22Rv1 (cell line): ENCODE results near the gene PHTF2.
"Not testable (repeated sequence)": the region's sequence is repeated elsewhere in the genome, so short reads cannot be mapped to it uniquely, and the experiment has no call there.

ENCODE experiments used
- H3K27ac ChIP-seq: fragments of 450-650 bp; 2 replicates; pipeline ENCODE4 v1.5.1; 2017
- ZFX ChIP-seq: fragments of 450-650 bp; IDR thresholded peaks from 2 replicates; pipeline ENCODE4 v1.6.1; 2017; ENCODE audit warnings: antibody characterized with exemption, borderline replicate concordance
- TF ChIP-seq, protein P1 (sequence below): fragments of 450-650 bp; IDR thresholded peaks from 2 replicates; pipeline ENCODE4 v1.5.1; 2017; ENCODE audit warnings: mild to moderate bottlenecking

The PHTF2 gene

DNA sequence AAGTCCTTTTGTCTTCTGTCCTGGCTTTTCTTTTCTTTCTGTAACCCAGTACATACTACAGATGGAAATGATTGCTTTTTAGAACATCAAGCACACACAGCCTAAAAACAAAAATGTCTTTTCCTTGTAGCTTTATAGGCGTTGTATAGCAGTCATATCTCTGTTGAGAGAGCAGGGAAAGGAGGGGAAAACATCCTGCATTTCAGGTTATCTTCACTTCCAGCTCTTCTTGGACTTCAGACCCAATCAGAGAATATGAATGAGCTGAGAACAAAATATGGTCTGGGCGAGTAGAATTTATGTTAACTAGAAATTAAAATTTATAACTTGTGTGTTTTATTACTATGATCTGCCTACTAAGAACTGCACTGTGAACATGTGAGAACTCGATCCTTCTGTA, 15.0 kb upstream of the PHTF2 start:
- H3K27ac ChIP-seq, result no peak overlapping the region
- no peak for TF ChIP-seq ZFX
- TF ChIP-seq, protein P1, sequence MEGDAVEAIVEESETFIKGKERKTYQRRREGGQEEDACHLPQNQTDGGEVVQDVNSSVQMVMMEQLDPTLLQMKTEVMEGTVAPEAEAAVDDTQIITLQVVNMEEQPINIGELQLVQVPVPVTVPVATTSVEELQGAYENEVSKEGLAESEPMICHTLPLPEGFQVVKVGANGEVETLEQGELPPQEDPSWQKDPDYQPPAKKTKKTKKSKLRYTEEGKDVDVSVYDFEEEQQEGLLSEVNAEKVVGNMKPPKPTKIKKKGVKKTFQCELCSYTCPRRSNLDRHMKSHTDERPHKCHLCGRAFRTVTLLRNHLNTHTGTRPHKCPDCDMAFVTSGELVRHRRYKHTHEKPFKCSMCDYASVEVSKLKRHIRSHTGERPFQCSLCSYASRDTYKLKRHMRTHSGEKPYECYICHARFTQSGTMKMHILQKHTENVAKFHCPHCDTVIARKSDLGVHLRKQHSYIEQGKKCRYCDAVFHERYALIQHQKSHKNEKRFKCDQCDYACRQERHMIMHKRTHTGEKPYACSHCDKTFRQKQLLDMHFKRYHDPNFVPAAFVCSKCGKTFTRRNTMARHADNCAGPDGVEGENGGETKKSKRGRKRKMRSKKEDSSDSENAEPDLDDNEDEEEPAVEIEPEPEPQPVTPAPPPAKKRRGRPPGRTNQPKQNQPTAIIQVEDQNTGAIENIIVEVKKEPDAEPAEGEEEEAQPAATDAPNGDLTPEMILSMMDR, result no peak

DNA sequence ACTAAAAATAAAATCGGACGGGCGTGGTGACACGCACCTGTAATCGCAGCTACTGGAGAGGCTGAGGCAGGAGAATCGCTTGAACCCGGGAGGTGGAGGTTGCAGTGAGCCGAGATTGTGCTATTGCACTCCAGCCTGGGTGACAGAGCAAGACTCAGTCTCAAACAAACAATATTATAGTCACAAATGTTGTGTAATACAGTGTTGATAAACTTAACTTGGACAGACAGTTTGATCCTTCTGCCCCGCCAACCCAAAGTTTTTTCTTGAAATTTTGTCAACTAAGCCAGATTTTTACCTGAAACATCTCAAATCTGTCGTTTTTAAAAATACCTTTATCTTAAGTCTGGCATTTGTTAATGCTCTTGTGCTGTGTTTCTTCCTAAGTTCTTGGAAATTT, 14.1 kb upstream of the PHTF2 start:
- H3K27ac ChIP-seq, result not testable (repeated sequence)

DNA sequence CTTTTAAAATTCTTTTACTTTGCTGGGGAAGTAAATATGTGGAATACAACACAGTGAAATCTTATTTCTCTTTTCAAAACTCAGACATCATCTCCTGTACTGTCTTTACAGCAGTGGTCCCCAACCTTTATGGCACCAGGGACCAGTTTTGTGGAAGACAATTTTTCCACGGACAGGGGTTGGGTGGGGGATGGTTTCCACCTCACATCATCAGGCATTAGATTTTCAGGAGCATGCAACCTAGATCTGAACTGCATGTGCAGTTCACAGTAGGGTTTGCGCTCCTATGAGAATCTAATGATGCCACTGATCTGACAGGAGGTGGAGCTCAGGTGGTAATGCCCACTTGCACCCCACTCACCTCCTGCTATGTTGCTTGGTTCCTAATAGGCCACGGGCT, 12.6 kb upstream of the PHTF2 start:
- H3K27ac ChIP-seq, result no peak overlapping the region
- TF ChIP-seq, protein P1, result no peak
- no peak for TF ChIP-seq ZFX

DNA sequence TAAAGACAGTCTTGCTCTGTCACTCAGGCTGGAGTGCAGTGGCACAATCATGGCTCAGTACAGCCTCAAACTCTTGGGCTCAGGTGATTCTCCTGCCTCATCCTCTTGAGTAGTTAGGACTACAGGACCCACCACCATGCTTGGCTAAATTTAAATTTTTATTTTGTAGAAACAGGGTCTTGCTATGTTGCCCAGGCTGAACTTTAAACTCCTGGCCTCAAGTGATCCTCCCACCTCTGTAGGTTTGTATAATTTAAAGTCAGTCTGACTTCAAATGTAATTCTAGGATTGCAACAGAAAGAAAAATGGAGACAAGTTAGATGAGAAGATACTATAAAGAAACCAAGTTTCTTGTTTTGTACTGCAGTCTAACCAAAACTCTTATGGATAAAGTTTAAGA, 11.8 kb upstream of the PHTF2 start:
- TF ChIP-seq ZFX, result no peak
- TF ChIP-seq, protein P1, result no peak
- H3K27ac ChIP-seq, result peak overlapping the region; percentile 24

DNA sequence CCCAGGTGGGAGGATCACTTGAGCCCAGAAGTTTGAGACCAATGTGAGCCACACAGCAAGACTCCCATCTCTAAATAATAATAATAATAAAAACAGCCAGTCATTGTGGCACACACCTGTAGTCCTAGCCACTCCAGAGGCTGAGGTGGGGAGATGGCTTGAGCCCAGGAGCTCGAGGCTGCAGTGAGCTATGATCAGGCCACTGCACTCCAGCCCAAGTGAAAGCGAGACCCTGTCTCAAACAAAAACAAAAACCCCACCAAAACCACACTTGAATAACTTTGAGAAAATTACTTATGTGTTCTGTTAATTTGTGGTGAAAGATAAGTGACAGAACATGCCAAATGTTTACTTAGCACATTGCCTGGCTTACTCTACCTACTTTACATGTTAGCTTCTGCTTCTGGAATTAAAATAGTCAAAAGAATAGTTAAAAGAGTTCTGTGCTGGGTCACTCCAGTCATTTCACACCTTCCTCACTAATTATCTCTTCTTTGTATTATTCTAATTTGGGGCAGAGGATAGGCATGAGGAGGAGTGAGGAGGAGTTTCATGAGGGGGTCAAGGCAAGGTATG, 10.2 kb upstream of the PHTF2 start:
- TF ChIP-seq, protein P1, result no peak
- no peak for TF ChIP-seq ZFX
- no peak overlapping the region for H3K27ac ChIP-seq

DNA sequence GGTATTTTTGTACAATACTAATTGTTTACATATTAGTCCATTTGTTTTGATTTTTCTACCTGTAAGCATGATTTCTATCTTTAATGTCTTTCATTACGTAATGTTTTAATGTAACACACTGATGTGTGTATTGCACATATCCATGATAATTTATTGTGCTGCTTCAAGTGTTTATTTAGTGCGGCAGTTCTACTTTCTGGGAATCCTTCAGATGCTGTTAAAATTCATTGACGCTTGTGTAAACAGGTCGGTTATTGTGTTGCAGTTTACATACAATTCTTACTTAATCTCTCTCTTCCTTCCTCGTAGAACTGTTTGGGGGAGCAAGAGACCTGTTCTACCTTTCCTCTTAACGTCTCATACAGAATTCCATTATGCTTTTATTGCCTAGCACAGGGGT, 7.2 kb upstream of the PHTF2 start:
- H3K27ac ChIP-seq, result peak overlapping the region; percentile 83
- TF ChIP-seq, protein P1, result no peak
- no peak for TF ChIP-seq ZFX

DNA sequence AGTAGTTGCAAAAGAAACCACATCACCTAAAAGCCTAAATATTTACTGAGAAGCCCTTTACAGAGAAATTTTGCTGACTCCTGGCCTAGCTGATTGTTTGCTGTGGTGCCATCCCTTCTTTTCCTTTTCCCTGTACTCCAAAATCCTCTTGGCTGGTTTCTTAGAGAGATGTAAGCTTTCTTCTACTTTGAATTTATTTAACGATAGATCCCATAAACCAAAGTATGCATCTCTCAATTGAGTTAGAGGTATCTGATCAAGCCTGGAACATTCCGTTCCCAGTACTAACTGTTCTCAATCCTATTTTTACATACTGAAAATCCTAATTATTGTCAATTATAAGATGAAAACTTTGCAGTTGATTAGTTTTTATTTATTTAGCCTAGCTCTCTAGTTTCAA, 6.6 kb upstream of the PHTF2 start:
- peak overlapping the region; percentile 83 for H3K27ac ChIP-seq
- TF ChIP-seq, protein P1, result no peak
- no peak for TF ChIP-seq ZFX

DNA sequence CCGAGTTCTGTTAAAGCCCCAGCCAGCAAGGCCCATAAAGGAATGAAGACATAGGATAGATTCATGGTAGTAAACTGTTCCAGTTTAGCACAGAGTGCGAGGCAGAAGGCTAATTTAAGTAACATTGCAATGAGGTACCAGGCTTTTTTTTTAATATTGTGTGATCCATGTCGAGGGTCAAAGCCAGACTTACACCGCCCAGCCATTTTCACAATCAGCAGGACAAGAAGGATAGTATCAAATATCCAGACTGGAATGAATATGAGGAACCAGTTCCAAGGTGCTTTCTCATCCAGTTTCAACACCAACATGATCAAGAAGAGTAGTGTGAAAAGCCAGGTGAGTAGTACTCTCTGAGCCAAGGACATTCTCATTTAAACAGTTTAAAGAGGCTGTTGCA, 4.6 kb upstream of the PHTF2 start:
- H3K27ac ChIP-seq, result no peak overlapping the region
- TF ChIP-seq, protein P1, result no peak
- TF ChIP-seq ZFX, result no peak
